Panc1 (cell line): ENCODE measurements around the gene GSC.

Experiments
- CTCF ChIP-seq: fragments of 450-650 bp; IDR thresholded peaks from 2 replicates; pipeline ENCODE4 v1.5.1; 2017; ENCODE audit warnings: mild to moderate bottlenecking
- POLR2AphosphoS5 ChIP-seq: IDR thresholded peaks from 2 replicates; pipeline ENCODE4 v1.6.1; 2012; ENCODE audit warnings: mild to moderate bottlenecking, low read depth, low read length, moderate library complexity

- TF ChIP-seq POLR2AphosphoS5 (no peak), CTCF (no peak)
Measured at GRCh38 chr14:94770815-94771157, 873 bp upstream of the GSC start.
